ENCODE results near the gene COG2.

COG2 gene

GRCh38 chr1:230661976-230662375 is 19.7 kb downstream of the COG2 start:
- Histone ChIP-seq H3K36me3 (peaks cover 80% of the 10 kb centered on the region), H3K4me3 (no peak overlapping the region), H3K4me2 (no peak overlapping the region), H4K20me1 (peaks cover 19% of the 10 kb centered on the region), H3K4me1 (peaks cover 7% of the 10 kb centered on the region), H3K27ac (no peak overlapping the region), H3K27me3 (no peaks in the 10 kb centered on the region), H3K9ac (no peak overlapping the region), H3K9me3 (no peaks in the 10 kb centered on the region)
- no peak for TF ChIP-seq Cebpa-rat (IDR thresholded peaks at IDR 0.05)

GRCh38 chr1:230668227-230668626 is 25.9 kb downstream of the COG2 start:
- Histone ChIP-seq H3K9me3 (no peaks in the 10 kb centered on the region), H4K20me1 (no peaks in the 10 kb centered on the region), H3K4me2 (no peak overlapping the region), H3K9ac (no peak overlapping the region), H3K4me3 (no peak overlapping the region), H3K4me1 (no peaks in the 10 kb centered on the region), H3K27ac (no peak overlapping the region), H3K36me3 (peaks cover 95% of the 10 kb centered on the region), H3K27me3 (no peaks in the 10 kb centered on the region)
- no peak for TF ChIP-seq Cebpa-rat (IDR thresholded peaks at IDR 0.05)

- Histone ChIP-seq H3K4me3 (no peak overlapping the region), H3K27me3 (no peaks in the 10 kb centered on the region), H3K27ac (no peak overlapping the region), H3K4me2 (no peak overlapping the region), H3K4me1 (no peaks in the 10 kb centered on the region), H3K9me3 (no peaks in the 10 kb centered on the region), H3K36me3 (peaks cover 96% of the 10 kb centered on the region), H4K20me1 (no peaks in the 10 kb centered on the region), H3K9ac (no peak overlapping the region)
- no peak for TF ChIP-seq Cebpa-rat (IDR thresholded peaks at IDR 0.05)
These were observed 27.3 kb downstream of the COG2 start for GRCh38 chr1:230669543-230669942.

- Histone ChIP-seq H3K9ac (no peak overlapping the region), H3K4me2 (no peak overlapping the region), H3K4me3 (no peak overlapping the region), H3K4me1 (no peaks in the 10 kb centered on the region), H3K27ac (no peak overlapping the region), H4K20me1 (no peaks in the 10 kb centered on the region), H3K9me3 (no peaks in the 10 kb centered on the region), H3K27me3 (no peaks in the 10 kb centered on the region), H3K36me3 (peaks cover 95% of the 10 kb centered on the region)
- TF ChIP-seq Cebpa-rat (IDR thresholded peaks at IDR 0.05) = no peak
These were observed 32.3 kb downstream of the COG2 start for GRCh38 chr1:230674581-230674980.

- Histone ChIP-seq H3K4me1 (no peaks in the 10 kb centered on the region), H3K36me3 (peaks cover 96% of the 10 kb centered on the region), H3K27ac (no peak overlapping the region), H3K27me3 (no peaks in the 10 kb centered on the region), H3K4me2 (no peak overlapping the region), H3K9me3 (no peaks in the 10 kb centered on the region), H3K4me3 (no peak overlapping the region), H3K9ac (no peak overlapping the region), H4K20me1 (no peaks in the 10 kb centered on the region)
- no peak for TF ChIP-seq Cebpa-rat (IDR thresholded peaks at IDR 0.05)
These were observed 34.9 kb downstream of the COG2 start for GRCh38 chr1:230677200-230677599.

GRCh38 chr1:230679192-230679591 is 36.9 kb downstream of the COG2 start:
- no peak overlapping the region for H3K4me3 ChIP-seq
- no peaks in the 10 kb centered on the region for H3K4me1 ChIP-seq
- no peak overlapping the region for H3K27ac ChIP-seq
- H3K36me3 ChIP-seq = peaks cover 98% of the 10 kb centered on the region
- H3K4me2 ChIP-seq = no peak overlapping the region
- H3K27me3 ChIP-seq = no peaks in the 10 kb centered on the region
- no peak overlapping the region for H3K9ac ChIP-seq
- TF ChIP-seq Cebpa-rat (IDR thresholded peaks at IDR 0.05) = no peak
- no peaks in the 10 kb centered on the region for H3K9me3 ChIP-seq
- no peaks in the 10 kb centered on the region for H4K20me1 ChIP-seq

- Histone ChIP-seq H3K4me1 (no peaks in the 10 kb centered on the region), H3K27ac (no peak overlapping the region), H3K9ac (no peak overlapping the region), H4K20me1 (no peaks in the 10 kb centered on the region), H3K27me3 (no peaks in the 10 kb centered on the region), H3K4me2 (no peak overlapping the region), H3K36me3 (peaks cover 98% of the 10 kb centered on the region), H3K9me3 (no peaks in the 10 kb centered on the region), H3K4me3 (no peak overlapping the region)
- TF ChIP-seq Cebpa-rat (IDR thresholded peaks at IDR 0.05) = no peak
These were observed 37.5 kb downstream of the COG2 start for GRCh38 chr1:230679825-230680224.

GRCh38 chr1:230680300-230681025 is 38.2 kb downstream of the COG2 start:
- no peaks in the 10 kb centered on the region for H4K20me1 ChIP-seq
- no peak for TF ChIP-seq Cebpa-rat (IDR thresholded peaks at IDR 0.05)
- no peaks in the 10 kb centered on the region for H3K27me3 ChIP-seq
- H3K36me3 ChIP-seq = peaks cover 98% of the 10 kb centered on the region
- H3K4me3 ChIP-seq = no peak overlapping the region
- no peak overlapping the region for H3K9ac ChIP-seq
- H3K27ac ChIP-seq = no peak overlapping the region
- H3K9me3 ChIP-seq = no peaks in the 10 kb centered on the region
- no peaks in the 10 kb centered on the region for H3K4me1 ChIP-seq
- no peak overlapping the region for H3K4me2 ChIP-seq

- H3K4me3 ChIP-seq = no peak overlapping the region
- H3K4me2 ChIP-seq = no peak overlapping the region
- no peaks in the 10 kb centered on the region for H4K20me1 ChIP-seq
- H3K36me3 ChIP-seq = peaks cover 98% of the 10 kb centered on the region
- TF ChIP-seq Cebpa-rat (IDR thresholded peaks at IDR 0.05) = no peak
- H3K27me3 ChIP-seq = no peaks in the 10 kb centered on the region
- no peak overlapping the region for H3K27ac ChIP-seq
- no peak overlapping the region for H3K9ac ChIP-seq
- no peaks in the 10 kb centered on the region for H3K9me3 ChIP-seq
- H3K4me1 ChIP-seq = no peaks in the 10 kb centered on the region
These were observed 39.3 kb downstream of the COG2 start for GRCh38 chr1:230681599-230681998.

- no peaks in the 10 kb centered on the region for H3K9me3 ChIP-seq
- no peak overlapping the region for H3K4me3 ChIP-seq
These were observed 40.0 kb downstream of the COG2 start for GRCh38 chr1:230682274-230682673.

More at GRCh38 chr1:230682274-230682673, 40.0 kb downstream of the COG2 start:
- TF ChIP-seq Cebpa-rat (IDR thresholded peaks at IDR 0.05) = no peak
- Histone ChIP-seq H3K27me3 (no peaks in the 10 kb centered on the region), H3K4me2 (no peak overlapping the region), H3K36me3 (peaks cover 98% of the 10 kb centered on the region), H4K20me1 (no peaks in the 10 kb centered on the region), H3K27ac (no peak overlapping the region), H3K9ac (no peak overlapping the region), H3K4me1 (no peaks in the 10 kb centered on the region)

Measured in BLaER1 (cell line).